ENCODE measurements around the gene TMEM233. TPM values are rescaled to one million over a fixed set of nuclear protein-coding genes. Genes with fewer than 3 reads are reported as not detected.

The TMEM233 gene
- total RNA-seq, 1 experiment from 2014 or later, result not detected

DNA sequence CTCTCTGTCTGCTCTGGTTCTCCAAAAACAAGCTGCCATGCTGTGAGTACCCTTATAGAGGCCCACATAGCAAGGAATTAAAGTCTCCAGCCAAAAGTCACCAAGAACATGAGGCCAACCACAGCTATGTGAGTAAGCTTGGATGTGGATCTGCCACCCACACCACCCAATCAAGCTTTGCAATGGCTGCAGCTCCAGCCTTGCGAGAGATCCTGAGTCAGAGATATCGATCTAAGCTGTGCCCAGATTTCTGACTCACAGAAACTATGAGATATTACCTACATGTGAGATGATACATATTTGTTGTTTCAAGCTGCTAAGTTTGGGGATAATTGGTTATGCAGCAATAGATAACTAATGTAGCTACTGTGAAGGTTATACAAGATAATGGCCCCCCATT, 15.5 kb upstream of the TMEM233 start (continued):
- TF ChIP-seq ELF1 (IDR thresholded peaks at IDR 0.05; ENCODE audit: borderline replicate concordance, low read depth) (no peak), CEBPB (IDR thresholded peaks at IDR 0.05; ENCODE audit: low read depth) (no peak), FOSL1 (IDR thresholded peaks at IDR 0.05; ENCODE audit: low read depth) (peak; percentile 46), SRF (IDR thresholded peaks at IDR 0.05; ENCODE audit: low read depth) (no peak), EGR1 (IDR thresholded peaks at IDR 0.05; ENCODE audit: low read depth) (peak; percentile 36; the same call in 1 of the 2 replicates), TCF7L2 (IDR thresholded peaks at IDR 0.05; ENCODE audit: borderline replicate concordance, extremely low read depth, insufficient read depth, insufficient read length) (no peak), EZH2 (IDR thresholded peaks at IDR 0.05) (no peak), ZFX (IDR thresholded peaks at IDR 0.05) (no peak), CBX3 (IDR thresholded peaks at IDR 0.05; ENCODE audit: low read depth) (no peak)
- TF ChIP-seq, protein P1, sequence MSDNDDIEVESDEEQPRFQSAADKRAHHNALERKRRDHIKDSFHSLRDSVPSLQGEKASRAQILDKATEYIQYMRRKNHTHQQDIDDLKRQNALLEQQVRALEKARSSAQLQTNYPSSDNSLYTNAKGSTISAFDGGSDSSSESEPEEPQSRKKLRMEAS (IDR thresholded peaks at IDR 0.05), result peak; percentile 34; the same call in 1 of the 2 replicates
- TF ChIP-seq, protein P2, sequence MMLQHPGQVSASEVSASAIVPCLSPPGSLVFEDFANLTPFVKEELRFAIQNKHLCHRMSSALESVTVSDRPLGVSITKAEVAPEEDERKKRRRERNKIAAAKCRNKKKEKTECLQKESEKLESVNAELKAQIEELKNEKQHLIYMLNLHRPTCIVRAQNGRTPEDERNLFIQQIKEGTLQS (IDR thresholded peaks at IDR 0.05), result no peak
- TF ChIP-seq, protein P3, sequence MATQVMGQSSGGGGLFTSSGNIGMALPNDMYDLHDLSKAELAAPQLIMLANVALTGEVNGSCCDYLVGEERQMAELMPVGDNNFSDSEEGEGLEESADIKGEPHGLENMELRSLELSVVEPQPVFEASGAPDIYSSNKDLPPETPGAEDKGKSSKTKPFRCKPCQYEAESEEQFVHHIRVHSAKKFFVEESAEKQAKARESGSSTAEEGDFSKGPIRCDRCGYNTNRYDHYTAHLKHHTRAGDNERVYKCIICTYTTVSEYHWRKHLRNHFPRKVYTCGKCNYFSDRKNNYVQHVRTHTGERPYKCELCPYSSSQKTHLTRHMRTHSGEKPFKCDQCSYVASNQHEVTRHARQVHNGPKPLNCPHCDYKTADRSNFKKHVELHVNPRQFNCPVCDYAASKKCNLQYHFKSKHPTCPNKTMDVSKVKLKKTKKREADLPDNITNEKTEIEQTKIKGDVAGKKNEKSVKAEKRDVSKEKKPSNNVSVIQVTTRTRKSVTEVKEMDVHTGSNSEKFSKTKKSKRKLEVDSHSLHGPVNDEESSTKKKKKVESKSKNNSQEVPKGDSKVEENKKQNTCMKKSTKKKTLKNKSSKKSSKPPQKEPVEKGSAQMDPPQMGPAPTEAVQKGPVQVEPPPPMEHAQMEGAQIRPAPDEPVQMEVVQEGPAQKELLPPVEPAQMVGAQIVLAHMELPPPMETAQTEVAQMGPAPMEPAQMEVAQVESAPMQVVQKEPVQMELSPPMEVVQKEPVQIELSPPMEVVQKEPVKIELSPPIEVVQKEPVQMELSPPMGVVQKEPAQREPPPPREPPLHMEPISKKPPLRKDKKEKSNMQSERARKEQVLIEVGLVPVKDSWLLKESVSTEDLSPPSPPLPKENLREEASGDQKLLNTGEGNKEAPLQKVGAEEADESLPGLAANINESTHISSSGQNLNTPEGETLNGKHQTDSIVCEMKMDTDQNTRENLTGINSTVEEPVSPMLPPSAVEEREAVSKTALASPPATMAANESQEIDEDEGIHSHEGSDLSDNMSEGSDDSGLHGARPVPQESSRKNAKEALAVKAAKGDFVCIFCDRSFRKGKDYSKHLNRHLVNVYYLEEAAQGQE (IDR thresholded peaks at IDR 0.05; ENCODE audit: low read depth), result no peak

DNA sequence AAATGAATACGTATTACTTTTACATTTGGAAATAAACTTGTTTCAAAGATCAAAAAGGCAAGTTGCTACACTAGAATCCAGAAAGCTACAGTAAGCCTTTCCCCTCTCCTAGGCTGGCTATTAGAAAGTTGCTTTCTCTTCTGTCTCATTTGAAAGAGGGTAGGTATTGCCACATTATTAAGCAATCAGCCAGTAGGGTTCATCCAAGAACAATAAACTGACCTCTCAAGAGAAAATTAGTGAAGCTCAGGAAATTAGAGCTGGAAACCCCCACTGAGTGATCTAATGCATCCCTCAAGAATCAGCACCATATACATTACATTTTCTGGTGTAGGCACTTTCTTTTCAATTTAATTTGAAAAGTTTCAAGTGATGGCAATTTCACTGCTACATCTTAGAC, 4.5 kb upstream of the TMEM233 start:
- no TSS peak for BruUV-seq (replicated peaks)
- no peak for ATAC-seq
- no peaks in the 10 kb centered on the region for H3K9me2 ChIP-seq (ENCODE audit: insufficient read depth)
- no peak overlapping the region for H3K4me3 ChIP-seq (replicated peaks in 1 of 2; ENCODE audit: low read depth in 1 of 2, low read length in 2 of 2)
- ChIA-PET POLR2A (no interaction called here), CTCF (no interaction called here), RAD21 (ENCODE audit: low non-redundant PET in 1 of 2, low total read pairs in 2 of 2, uncharacterized antibody in 2 of 2, unreplicated experiment in 2 of 2) (no interaction called here)
- intact Hi-C loops (cut with micrococcal nuclease), result no loop called here
- no peaks in the 10 kb centered on the region for H3K79me2 ChIP-seq (ENCODE audit: insufficient read depth, low read length)
- no peaks in the 10 kb centered on the region for H3K36me3 ChIP-seq (ENCODE audit: control insufficient read depth in 1 of 2, insufficient read depth in 2 of 2, low read length in 2 of 2)
- peaks cover 18% of the 10 kb centered on the region for H3K27me3 ChIP-seq (ENCODE audit: insufficient read depth, low read length)
- no peak overlapping the region for H3K27ac ChIP-seq (ENCODE audit: low read depth, low read length)
- H4K20me1 ChIP-seq (ENCODE audit: insufficient read depth), result no peaks in the 10 kb centered on the region
- H3K9ac ChIP-seq (ENCODE audit: low read length), result no peak overlapping the region
- H2AFZ ChIP-seq (ENCODE audit: low read depth, low read length, poor library complexity, severe bottlenecking), result no peak overlapping the region
- no peak overlapping the region for H3K4me2 ChIP-seq (ENCODE audit: low read length)
- no peaks in the 10 kb centered on the region for H3K4me1 ChIP-seq (ENCODE audit: control insufficient read depth in 1 of 2, insufficient read depth in 2 of 2, low read length in 2 of 2)
- DNase-seq (ENCODE audit: low read depth, low spot score), result no peak
- no peaks in the 10 kb centered on the region for H3K9me3 ChIP-seq (ENCODE audit: control insufficient read depth in 1 of 2, insufficient read depth in 1 of 2, low read depth in 1 of 2, low read length in 2 of 2)
- TF ChIP-seq, protein P1 (IDR thresholded peaks at IDR 0.05), result no peak
- no peak for TF ChIP-seq EZH2 (IDR thresholded peaks at IDR 0.05)
- no peak for TF ChIP-seq ZFX (IDR thresholded peaks at IDR 0.05)
- TF ChIP-seq, protein P4, sequence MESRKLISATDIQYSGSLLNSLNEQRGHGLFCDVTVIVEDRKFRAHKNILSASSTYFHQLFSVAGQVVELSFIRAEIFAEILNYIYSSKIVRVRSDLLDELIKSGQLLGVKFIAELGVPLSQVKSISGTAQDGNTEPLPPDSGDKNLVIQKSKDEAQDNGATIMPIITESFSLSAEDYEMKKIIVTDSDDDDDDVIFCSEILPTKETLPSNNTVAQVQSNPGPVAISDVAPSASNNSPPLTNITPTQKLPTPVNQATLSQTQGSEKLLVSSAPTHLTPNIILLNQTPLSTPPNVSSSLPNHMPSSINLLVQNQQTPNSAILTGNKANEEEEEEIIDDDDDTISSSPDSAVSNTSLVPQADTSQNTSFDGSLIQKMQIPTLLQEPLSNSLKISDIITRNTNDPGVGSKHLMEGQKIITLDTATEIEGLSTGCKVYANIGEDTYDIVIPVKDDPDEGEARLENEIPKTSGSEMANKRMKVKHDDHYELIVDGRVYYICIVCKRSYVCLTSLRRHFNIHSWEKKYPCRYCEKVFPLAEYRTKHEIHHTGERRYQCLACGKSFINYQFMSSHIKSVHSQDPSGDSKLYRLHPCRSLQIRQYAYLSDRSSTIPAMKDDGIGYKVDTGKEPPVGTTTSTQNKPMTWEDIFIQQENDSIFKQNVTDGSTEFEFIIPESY (IDR thresholded peaks at IDR 0.05; ENCODE audit: extremely low read depth, insufficient replicate concordance, low read length), result no peak
- no peak for TF ChIP-seq FOSL1 (IDR thresholded peaks at IDR 0.05; ENCODE audit: low read depth)
- no peak for TF ChIP-seq SIN3A (IDR thresholded peaks at IDR 0.05; ENCODE audit: low read depth)
- no peak for TF ChIP-seq CEBPB (IDR thresholded peaks at IDR 0.05; ENCODE audit: low read depth)
- no peak for TF ChIP-seq EGR1 (IDR thresholded peaks at IDR 0.05; ENCODE audit: low read depth)
- no peak for TF ChIP-seq SRF (IDR thresholded peaks at IDR 0.05; ENCODE audit: low read depth)
- no peak for TF ChIP-seq RAD21 (IDR thresholded peaks at IDR 0.05; ENCODE audit: low read depth)
